Measurements from ENCODE around the gene MCM3AP. TPM values are rescaled to one million over a fixed set of nuclear protein-coding genes. Genes with fewer than 3 reads are reported as not detected.
"Not testable (repeated sequence)": the region's sequence is repeated elsewhere in the genome, so short reads cannot be mapped to it uniquely, and the experiment has no call there.

The MCM3AP gene
- total RNA-seq, 1 donor from 2014 or later: 153 TPM

GRCh38 chr21:46316708-46317324, 31.4 kb upstream of the MCM3AP start:
- H3K9me3 Mint-ChIP-seq: peaks cover 3% of the 10 kb centered on the region
- TF ChIP-seq CTCF (conservative IDR thresholded peaks at IDR 0.05): no peak

GRCh38 chr21:46314441-46315020, 29.1 kb upstream of the MCM3AP start:
- H3K4me1 Mint-ChIP-seq: no peaks in the 10 kb centered on the region
- no peak for DNase-seq (ENCODE audit: low read depth, low spot score)
- peaks cover 3% of the 10 kb centered on the region for H3K9me3 Mint-ChIP-seq
- H3K27me3 Mint-ChIP-seq (ENCODE audit: low read depth): no peaks in the 10 kb centered on the region
- H3K27ac Mint-ChIP-seq (ENCODE audit: unreplicated experiment): no peak overlapping the region
- no peak overlapping the region for H3K4me3 Mint-ChIP-seq
- no peak for TF ChIP-seq CTCF (conservative IDR thresholded peaks at IDR 0.05)
- H3K36me3 Mint-ChIP-seq (ENCODE audit: low read depth): peaks cover 10% of the 10 kb centered on the region

More at GRCh38 chr21:46316708-46317324, 31.4 kb upstream of the MCM3AP start:
- no peak for DNase-seq (ENCODE audit: low read depth, low spot score)
- H3K4me3 Mint-ChIP-seq: peak overlapping the region; percentile 59
- no peaks in the 10 kb centered on the region for H3K27me3 Mint-ChIP-seq (ENCODE audit: low read depth)
- peaks cover 16% of the 10 kb centered on the region for H3K4me1 Mint-ChIP-seq
- peaks cover 15% of the 10 kb centered on the region for H3K36me3 Mint-ChIP-seq (ENCODE audit: low read depth)
- H3K27ac Mint-ChIP-seq (ENCODE audit: unreplicated experiment): no peak overlapping the region

GRCh38 chr21:46312949-46313348, 27.5 kb upstream of the MCM3AP start:
- DNase-seq (ENCODE audit: low read depth, low spot score): no peak
- no peak overlapping the region for H3K27ac Mint-ChIP-seq (ENCODE audit: unreplicated experiment)
- H3K36me3 Mint-ChIP-seq (ENCODE audit: low read depth): peaks cover 13% of the 10 kb centered on the region
- peak overlapping the region; percentile 17 for H3K4me3 Mint-ChIP-seq
- no peaks in the 10 kb centered on the region for H3K27me3 Mint-ChIP-seq (ENCODE audit: low read depth)
- H3K4me1 Mint-ChIP-seq: no peaks in the 10 kb centered on the region
- H3K9me3 Mint-ChIP-seq: peaks cover 3% of the 10 kb centered on the region
- TF ChIP-seq CTCF (conservative IDR thresholded peaks at IDR 0.05): no peak

GRCh38 chr21:46311568-46311967, 26.2 kb upstream of the MCM3AP start:
- Mint-ChIP-seq H3K27ac (ENCODE audit: unreplicated experiment) (no peak overlapping the region), H3K9me3 (peaks cover 3% of the 10 kb centered on the region), H3K4me3 (no peak overlapping the region), H3K27me3 (ENCODE audit: low read depth) (no peaks in the 10 kb centered on the region), H3K4me1 (no peaks in the 10 kb centered on the region), H3K36me3 (ENCODE audit: low read depth) (peaks cover 20% of the 10 kb centered on the region)
- TF ChIP-seq CTCF (conservative IDR thresholded peaks at IDR 0.05): no peak
- no peak for DNase-seq (ENCODE audit: low read depth, low spot score)

- not testable (repeated sequence) for H3K27ac Mint-ChIP-seq (ENCODE audit: unreplicated experiment); H3K27me3 Mint-ChIP-seq (ENCODE audit: low read depth); H3K4me1 Mint-ChIP-seq; DNase-seq (ENCODE audit: low read depth, low spot score); H3K9me3 Mint-ChIP-seq; H3K4me3 Mint-ChIP-seq
- H3K36me3 Mint-ChIP-seq (ENCODE audit: low read depth): peaks cover 20% of the 10 kb centered on the region
Measured at GRCh38 chr21:46310260-46310659, 24.8 kb upstream of the MCM3AP start.

- no peak overlapping the region for H3K27ac Mint-ChIP-seq (ENCODE audit: unreplicated experiment)
- DNase-seq (ENCODE audit: low read depth, low spot score): no peak
- TF ChIP-seq CTCF (conservative IDR thresholded peaks at IDR 0.05): no peak
- no peaks in the 10 kb centered on the region for H3K4me1 Mint-ChIP-seq
- H3K27me3 Mint-ChIP-seq (ENCODE audit: low read depth): no peaks in the 10 kb centered on the region
- H3K4me3 Mint-ChIP-seq: no peak overlapping the region
- peaks cover 27% of the 10 kb centered on the region for H3K36me3 Mint-ChIP-seq (ENCODE audit: low read depth)
- peaks cover 3% of the 10 kb centered on the region for H3K9me3 Mint-ChIP-seq
Measured at GRCh38 chr21:46308431-46308830, 23.0 kb upstream of the MCM3AP start.
